SH-SY5Y (cell line): Measurements from ENCODE around the gene SIPA1L3.

ENCODE experiments used
- GATA2 ChIP-seq: IDR thresholded peaks from 2 replicates; pipeline ENCODE4 v1.6.1; 2011; ENCODE audit warnings: mild to moderate bottlenecking, low read depth, low read length
- GATA3 ChIP-seq: IDR thresholded peaks from 2 replicates; pipeline ENCODE4 v1.6.1; 2011; ENCODE audit warnings: low read depth, mild to moderate bottlenecking, low read length, moderate library complexity

GRCh38 chr19:38064661-38065425 lies 157.8 kb downstream of the SIPA1L3 start:
- TF ChIP-seq GATA3 (no peak), GATA2 (no peak)
